SJCRH30 (cell line): Measurements from ENCODE around the gene WASF2. TPM values are rescaled to one million over a fixed set of nuclear protein-coding genes. Genes with fewer than 3 reads are reported as not detected.
"Not testable (repeated sequence)": the region's sequence is repeated elsewhere in the genome, so short reads cannot be mapped to it uniquely, and the experiment has no call there.

Experiments used
- DNase-seq, 2 experiments: peaks; one replicate each; pipeline ENCODE4 v3.0.0-alpha.2; 2015 to 2020
- H3K27ac ChIP-seq: fragments of 250-450 bp; sonication (Bioruptor Pico); 2 replicates; pipeline ENCODE4 v1.5.1; 2020; ENCODE audit warnings: mild to moderate bottlenecking, moderate library complexity
- H3K27me3 ChIP-seq: fragments of 250-450 bp; sonication (Bioruptor Pico); 2 replicates; pipeline ENCODE4 v1.5.1; 2020; ENCODE audit warnings: mild to moderate bottlenecking, moderate library complexity
- H3K36me3 ChIP-seq: fragments of 250-450 bp; sonication (Bioruptor Pico); 2 replicates; pipeline ENCODE4 v1.5.1; 2020; ENCODE audit warnings: mild to moderate bottlenecking, moderate library complexity
- H3K4me1 ChIP-seq: fragments of 250-450 bp; sonication (Bioruptor Pico); 2 replicates; pipeline ENCODE4 v1.5.1; 2020; ENCODE audit warnings: mild to moderate bottlenecking, moderate library complexity
- H3K4me3 ChIP-seq: fragments of 250-450 bp; sonication (Bioruptor Pico); 2 replicates; pipeline ENCODE4 v1.5.1; 2020; ENCODE audit warnings: mild to moderate bottlenecking, moderate library complexity
- H3K9me3 ChIP-seq: fragments of 250-450 bp; sonication (Bioruptor Pico); replicated peaks from 2 replicates; pipeline ENCODE4 v1.5.1; 2020; ENCODE audit warnings: mild to moderate bottlenecking, moderate library complexity
- total RNA-seq: library from RNA; depleted of rRNA; stranded (reverse); fragments of >200 nt; shearing (Covaris generic); gene quantifications from 2 replicates; pipeline ENCODE4 v1.2.3, GENCODE V29; 2014

The WASF2 gene
- total RNA-seq, 1 experiment from 2014 or later: 43.6 TPM

DNA sequence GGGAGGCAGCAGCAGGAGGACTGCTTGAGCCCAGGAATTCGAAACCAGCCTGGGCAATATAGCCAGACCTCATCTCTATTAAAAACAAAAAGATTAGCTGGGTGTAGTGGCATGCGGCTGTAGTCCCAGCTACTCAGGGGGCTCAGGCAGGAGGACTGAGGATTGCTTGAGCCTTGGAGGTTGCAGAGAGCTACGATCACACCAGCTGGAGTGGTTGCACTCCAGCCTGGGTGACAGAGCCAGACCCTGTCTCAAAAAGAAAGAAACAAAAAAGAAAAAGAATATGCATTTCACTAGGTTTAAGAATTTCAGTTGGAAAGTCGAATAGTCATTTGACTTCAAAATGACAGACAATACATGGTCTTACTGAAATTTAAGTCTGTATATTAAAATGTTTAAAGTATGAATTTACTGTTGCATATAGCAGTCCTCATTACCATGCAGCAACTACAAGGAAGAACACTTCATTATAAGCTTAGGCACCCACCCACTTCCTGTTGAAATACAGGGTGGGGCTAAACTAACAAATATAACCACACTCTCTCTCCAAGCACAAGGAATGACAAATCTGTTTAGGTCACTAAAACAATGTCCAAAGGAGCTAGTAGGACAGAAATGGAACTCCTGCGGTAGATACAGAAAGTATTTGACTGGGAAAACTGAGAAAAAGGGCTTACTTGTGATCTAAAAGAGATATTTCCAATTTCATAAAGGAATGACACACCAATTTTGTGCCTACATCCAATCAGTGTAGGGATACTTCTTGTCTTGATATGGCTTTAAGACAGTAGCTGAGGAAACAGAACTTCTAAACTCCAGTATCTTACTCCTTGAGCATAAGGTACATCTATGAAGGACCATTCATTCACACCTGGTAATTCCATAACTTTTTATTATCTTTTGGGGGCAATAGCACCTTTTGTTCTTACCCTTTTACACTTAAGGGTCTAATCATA, 53.5 kb downstream of the WASF2 start:
- Histone ChIP-seq H3K27ac (peak overlapping the region; percentile 82), H3K4me3 (no peak overlapping the region), H3K9me3 (no peaks in the 10 kb centered on the region), H3K36me3 (peaks cover 3% of the 10 kb centered on the region; the same call in 1 of the 2 replicates), H3K4me1 (peaks cover 64% of the 10 kb centered on the region), H3K27me3 (no peaks in the 10 kb centered on the region)
- peak in 1 of 2 experiments; percentile 50 for DNase-seq

DNA sequence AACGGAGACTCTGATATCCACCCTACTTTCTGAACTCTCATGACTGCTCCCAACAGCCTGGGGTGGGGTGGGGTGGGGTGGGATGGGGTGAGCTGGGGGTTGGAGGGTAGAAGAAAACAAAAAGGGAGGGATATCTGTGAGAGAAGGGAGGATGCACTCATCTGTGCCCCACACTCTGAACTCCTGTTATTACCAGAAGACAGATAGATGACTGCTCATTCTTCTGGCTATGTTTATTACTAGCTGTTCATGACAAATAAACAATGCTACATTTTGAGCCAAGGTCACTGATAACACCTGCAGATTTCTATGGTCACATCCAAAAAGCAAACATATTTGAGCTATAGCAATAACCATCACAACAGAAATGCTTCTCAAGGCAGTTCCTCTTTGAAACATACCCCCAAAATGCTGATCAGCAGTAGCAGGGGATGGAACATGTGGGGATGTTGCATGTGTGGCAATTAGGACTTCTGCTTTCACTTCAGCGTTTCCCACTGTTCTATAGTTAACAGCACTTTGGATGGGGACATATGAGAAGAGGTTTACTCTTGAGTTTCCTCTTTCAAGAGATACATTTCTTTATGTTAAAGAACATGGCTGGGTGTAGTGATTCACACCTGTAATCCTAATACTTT, 54.3 kb downstream of the WASF2 start:
- no peaks in the 10 kb centered on the region for H3K9me3 ChIP-seq
- H3K27me3 ChIP-seq: no peaks in the 10 kb centered on the region
- H3K36me3 ChIP-seq: no peaks in the 10 kb centered on the region; the same call in 1 of the 2 replicates
- peaks cover 72% of the 10 kb centered on the region for H3K4me1 ChIP-seq
- peak overlapping the region; percentile 82; the same call in 1 of the 2 replicates for H3K27ac ChIP-seq
- DNase-seq: no peak
- H3K4me3 ChIP-seq: no peak overlapping the region

DNA sequence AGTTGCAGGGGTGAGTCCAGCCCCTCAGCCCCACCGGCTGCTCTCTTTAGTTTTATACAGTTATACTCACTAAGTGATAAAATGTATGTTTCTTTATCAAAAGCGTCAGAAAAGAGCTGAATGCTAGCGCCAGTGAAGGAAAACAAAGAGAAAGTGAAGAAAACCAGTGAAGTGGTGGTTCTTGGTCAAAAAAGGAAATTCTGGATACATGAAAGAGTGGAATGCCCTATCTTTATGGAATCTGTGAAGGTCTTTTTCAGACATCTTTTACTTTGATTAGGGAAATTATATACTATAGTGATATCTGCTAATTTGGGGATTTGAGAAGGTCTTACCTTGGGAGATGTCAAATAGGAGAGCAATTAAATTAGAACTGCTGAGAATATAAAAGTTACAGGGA, 56.3 kb downstream of the WASF2 start:
- H3K9me3 ChIP-seq: no peaks in the 10 kb centered on the region
- H3K4me3 ChIP-seq: no peak overlapping the region
- H3K27me3 ChIP-seq: no peaks in the 10 kb centered on the region
- 0 out of 2 replicates have a peak, but pooled peaks cover 3% of the 10 kb centered on the region for H3K36me3 ChIP-seq
- DNase-seq: no peak
- peaks cover 76% of the 10 kb centered on the region for H3K4me1 ChIP-seq
- no peak overlapping the region for H3K27ac ChIP-seq

DNA sequence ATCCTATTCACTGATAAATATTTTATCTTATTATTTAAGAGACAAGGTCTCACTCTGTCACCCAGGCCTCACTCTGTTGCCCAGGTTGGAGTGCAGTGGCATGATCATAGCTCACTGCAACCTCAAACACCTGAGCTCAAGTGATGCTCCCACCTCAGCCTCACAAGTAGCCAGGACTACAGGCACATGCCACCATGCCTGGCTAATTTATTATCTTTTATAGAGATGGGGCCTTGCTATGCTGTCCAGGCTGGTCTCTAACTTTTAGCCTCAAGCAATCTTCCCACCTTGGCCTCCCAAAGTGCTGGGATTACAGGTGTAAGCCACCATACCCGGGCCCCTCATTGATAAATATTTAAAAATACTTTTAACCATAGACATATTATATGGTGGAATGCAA, 57.2 kb downstream of the WASF2 start:
- H3K27ac ChIP-seq, H3K9me3 ChIP-seq, H3K27me3 ChIP-seq, H3K4me3 ChIP-seq, H3K36me3 ChIP-seq, DNase-seq: not testable (repeated sequence)
- peaks cover 73% of the 10 kb centered on the region for H3K4me1 ChIP-seq

DNA sequence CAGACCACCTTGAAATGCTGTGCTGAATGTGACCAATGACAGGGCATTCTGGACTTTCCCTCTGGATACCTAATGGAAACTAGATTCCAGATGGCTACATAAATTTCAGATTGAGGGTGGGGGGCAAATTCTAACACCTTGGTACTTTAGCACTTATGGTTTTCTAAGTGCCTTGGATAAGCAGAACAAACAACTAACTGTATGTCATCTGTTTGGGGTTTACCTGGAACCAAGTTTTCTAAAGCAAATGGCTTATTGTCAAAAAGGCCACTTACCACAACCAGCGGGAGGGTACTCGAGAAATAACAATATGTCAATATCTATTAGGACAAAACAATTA, 58.4 kb downstream of the WASF2 start:
- no peak overlapping the region for H3K4me3 ChIP-seq
- peak overlapping the region; percentile 94 for H3K27ac ChIP-seq
- H3K9me3 ChIP-seq: no peaks in the 10 kb centered on the region
- DNase-seq: no peak
- H3K4me1 ChIP-seq: peaks cover 73% of the 10 kb centered on the region
- no peaks in the 10 kb centered on the region for H3K27me3 ChIP-seq
- H3K36me3 ChIP-seq: peaks cover 13% of the 10 kb centered on the region

DNA sequence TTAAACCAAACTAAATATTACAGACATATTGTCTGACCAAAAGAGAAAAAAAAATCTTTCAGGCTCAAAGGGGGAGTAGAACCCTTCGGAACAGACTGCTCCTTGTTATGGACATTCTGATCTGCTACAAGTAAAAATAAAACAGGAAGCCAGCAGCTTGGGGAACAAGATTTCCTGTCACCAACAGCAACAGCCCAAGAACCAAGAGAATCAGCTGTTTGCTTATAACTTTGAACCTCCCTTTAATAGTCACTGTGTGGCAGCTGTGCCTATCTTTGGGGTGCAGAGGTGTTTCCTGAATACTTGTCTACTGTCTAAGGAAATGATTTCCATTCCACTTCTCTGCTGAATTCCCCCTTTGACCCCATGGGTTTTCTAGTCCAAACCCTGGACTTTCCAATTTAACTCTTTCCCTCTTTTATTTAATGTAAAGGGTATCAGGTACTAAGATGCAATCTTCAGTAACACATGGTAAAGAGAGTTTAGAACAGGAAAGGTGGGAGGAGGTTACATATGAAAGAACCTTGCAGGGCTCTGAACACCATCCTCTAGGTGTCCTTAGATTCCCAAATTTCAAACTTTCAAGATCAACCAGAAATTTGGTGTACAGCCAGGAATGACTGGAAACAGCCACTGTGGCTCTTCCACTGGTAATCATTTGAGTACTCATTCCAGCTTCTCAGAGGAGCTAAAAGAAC, 58.9 kb downstream of the WASF2 start:
- peaks cover 68% of the 10 kb centered on the region for H3K4me1 ChIP-seq
- peak overlapping the region; percentile 94 for H3K27ac ChIP-seq
- peak in 1 of 2 experiments; percentile 59 for DNase-seq
- H3K9me3 ChIP-seq: no peaks in the 10 kb centered on the region
- no peaks in the 10 kb centered on the region for H3K27me3 ChIP-seq
- no peak overlapping the region for H3K4me3 ChIP-seq
- peaks cover 16% of the 10 kb centered on the region for H3K36me3 ChIP-seq

DNA sequence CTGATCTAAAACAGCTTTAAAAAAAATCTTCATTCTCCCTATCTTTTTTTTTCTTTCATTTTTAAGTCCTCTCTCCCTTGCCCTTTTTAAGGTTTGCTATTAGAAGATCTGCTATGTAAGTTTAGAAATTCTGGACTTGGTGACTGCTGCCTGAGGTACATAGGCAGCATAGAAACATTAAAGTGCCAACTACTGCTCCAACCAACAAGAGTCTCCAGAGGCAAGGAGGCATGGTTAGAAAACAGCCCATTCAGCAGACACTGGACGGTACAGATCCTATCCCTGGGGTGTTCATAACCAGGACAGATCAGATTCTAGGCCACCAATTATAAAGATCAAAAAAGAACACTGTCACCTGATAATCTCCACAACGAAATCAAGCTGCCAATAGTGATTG, 60.9 kb downstream of the WASF2 start:
- 0 out of 2 replicates have a peak overlapping the region, but pooled peaks have one; percentile 1 for H3K4me3 ChIP-seq
- peak overlapping the region; percentile 94 for H3K27ac ChIP-seq
- H3K4me1 ChIP-seq: peaks cover 57% of the 10 kb centered on the region
- peak in 1 of 2 experiments; percentile 54 for DNase-seq
- no peaks in the 10 kb centered on the region for H3K9me3 ChIP-seq
- peaks cover 28% of the 10 kb centered on the region for H3K36me3 ChIP-seq
- H3K27me3 ChIP-seq: no peaks in the 10 kb centered on the region

DNA sequence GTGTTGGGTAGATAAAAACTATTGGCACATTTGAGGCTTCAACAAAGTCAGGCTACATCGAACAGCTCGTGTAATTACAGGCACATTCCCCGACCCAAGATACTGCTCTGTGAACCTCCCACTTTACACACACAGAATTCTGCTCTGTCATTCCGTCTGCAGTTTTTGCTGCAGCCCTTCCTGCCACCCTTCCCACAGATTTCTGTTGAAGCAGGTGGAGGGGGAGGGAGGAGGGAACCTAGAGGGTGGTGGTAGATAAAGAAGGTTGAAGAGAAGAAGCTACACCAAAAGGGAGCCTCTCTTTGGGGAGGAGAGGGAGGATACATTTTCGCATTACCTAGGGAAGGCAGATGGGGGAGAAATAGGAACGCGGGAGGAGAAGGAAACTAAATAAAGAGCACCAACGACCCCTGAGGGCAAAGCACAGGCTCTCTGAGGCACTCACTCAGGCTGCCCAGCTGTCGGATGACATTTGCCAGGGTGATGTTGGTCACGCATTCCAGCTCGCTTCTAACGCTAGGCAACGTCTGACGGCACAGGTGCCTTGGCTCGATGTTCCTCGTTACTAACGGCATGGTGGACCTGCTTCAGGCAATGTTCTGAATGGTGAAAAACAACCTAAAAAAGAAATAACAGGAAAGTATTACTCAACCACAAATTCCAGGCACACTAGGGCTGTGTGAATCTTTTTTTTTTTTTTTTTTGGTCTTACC, 61.5 kb downstream of the WASF2 start:
- DNase-seq: peak; percentile 95 to 97
- H3K36me3 ChIP-seq: peaks cover 30% of the 10 kb centered on the region
- H3K9me3 ChIP-seq: no peaks in the 10 kb centered on the region
- peak overlapping the region; percentile 94 for H3K27ac ChIP-seq
- H3K4me1 ChIP-seq: peaks cover 54% of the 10 kb centered on the region
- H3K4me3 ChIP-seq: peak overlapping the region; percentile 1; the same call in 1 of the 2 replicates
- no peaks in the 10 kb centered on the region for H3K27me3 ChIP-seq

DNA sequence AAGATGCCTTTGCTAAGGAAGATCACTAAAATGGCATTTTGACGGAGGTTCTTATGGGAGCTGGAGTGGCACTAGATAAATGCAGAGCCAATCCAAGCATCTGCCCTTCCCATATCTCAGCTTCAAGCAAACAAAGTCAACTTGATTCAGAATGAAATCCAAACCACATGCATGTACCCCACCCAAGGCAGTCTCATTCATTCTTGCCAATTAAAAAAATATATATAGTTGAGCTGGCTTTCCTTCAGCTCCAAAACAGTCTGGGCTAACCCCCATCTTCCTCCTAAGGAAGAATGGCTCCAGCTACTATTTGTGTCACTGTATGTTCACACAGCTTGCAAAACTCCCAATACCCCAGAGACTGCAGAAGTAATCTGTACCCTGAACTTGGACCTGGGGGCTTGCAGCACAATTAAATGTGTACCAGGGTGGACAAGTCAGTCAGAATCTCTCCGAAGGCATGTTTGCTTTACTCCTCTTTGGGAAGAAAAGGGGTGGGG, 62.1 kb downstream of the WASF2 start:
- Histone ChIP-seq H3K27ac (peak overlapping the region; percentile 94), H3K9me3 (no peaks in the 10 kb centered on the region), H3K4me1 (peaks cover 50% of the 10 kb centered on the region), H3K27me3 (no peaks in the 10 kb centered on the region), H3K4me3 (peak overlapping the region; percentile 1; the same call in 1 of the 2 replicates), H3K36me3 (peaks cover 34% of the 10 kb centered on the region)
- DNase-seq: no peak

DNA sequence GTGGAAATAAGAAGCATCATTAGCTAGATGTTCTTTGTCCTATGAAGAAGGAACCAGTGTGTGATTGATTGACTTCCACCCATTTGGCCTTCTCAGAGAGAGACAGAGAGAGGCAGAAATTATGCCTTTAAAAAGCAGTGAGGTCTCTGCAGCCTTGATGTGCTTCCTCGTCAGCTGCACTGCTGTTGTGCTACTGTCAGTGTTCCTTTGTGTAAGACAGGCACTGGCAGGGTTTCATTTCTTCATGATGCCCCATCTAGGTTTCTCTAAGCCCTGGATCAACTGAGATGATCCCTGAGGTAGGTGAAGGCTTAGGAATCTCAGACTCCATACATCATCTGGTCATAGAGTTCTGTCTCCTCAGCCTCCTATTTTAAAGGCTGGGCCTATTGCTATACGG, 62.6 kb downstream of the WASF2 start:
- Histone ChIP-seq H3K4me1 (peaks cover 50% of the 10 kb centered on the region), H3K27ac (peak overlapping the region; percentile 94)

DNA sequence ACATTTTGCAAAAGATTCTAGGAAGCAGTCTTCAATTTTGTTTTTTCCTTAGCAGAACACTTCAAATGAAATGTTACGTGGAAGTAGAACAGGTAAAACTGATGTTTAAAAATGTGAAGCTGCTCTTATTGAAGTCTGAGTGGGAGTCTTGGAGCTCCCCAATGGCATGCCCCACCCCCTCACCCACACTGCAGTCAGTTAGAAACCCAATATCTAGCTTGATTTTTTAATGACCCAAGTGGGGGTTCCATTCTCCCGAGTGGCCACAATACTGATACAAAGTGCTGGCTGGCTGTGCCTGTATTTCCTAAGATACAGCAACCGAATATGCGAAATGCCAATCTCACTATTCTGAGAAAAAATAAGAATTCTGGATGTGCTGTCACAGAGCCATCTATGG, 66.3 kb downstream of the WASF2 start:
- Histone ChIP-seq H3K27ac (no peak overlapping the region), H3K9me3 (no peaks in the 10 kb centered on the region; the same call in 1 of the 2 replicates), H3K4me3 (no peak overlapping the region), H3K27me3 (no peaks in the 10 kb centered on the region), H3K36me3 (peaks cover 33% of the 10 kb centered on the region), H3K4me1 (peaks cover 29% of the 10 kb centered on the region)
- no peak for DNase-seq

More for the DNA sequence above, 62.6 kb downstream of the WASF2 start:
- Histone ChIP-seq H3K9me3 (no peaks in the 10 kb centered on the region), H3K36me3 (peaks cover 36% of the 10 kb centered on the region), H3K27me3 (no peaks in the 10 kb centered on the region), H3K4me3 (no peak overlapping the region)
- DNase-seq: no peak

DNA sequence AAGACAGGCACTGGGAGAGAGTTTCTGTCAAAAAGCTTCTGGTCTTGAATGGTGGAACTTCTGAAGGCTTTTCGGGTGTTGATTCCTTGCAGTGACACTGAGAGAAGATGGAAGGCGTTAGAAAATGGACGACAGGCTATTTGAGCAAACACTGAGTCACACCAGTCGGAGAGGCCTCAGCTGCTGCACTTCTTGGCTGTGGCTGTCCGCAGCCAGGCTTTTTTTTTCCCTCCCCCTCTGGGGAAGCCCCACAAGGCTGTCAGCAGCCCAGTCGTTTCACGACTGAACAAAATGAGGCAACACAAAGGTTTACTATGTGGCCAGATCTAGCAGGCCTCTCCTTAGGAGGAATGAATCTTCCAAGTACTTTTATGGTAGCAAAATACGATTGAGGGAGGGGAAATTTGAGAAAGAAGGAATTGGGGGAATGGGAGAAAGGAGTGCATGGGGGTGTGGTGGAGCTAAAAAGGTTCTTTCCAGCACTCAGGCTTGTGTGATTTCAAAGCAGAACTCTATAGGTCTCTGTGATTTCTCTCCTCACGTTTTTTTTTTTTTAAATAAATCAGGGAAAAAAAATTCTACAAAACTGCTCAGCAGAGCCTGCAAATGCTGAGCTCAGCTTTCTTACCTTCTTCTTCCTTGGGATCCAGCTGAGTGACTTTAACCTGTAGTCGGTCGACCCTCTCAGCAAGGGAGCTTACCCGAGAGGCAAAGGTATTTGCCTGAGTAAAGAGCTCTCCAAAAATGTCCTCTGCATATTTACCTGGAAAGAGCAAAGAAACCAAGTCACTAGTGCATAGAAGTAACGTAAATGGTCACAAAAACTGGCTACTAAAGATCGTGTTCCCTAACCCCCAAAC, 71.4 kb downstream of the WASF2 start:
- peaks cover 50% of the 10 kb centered on the region for H3K36me3 ChIP-seq

DNA sequence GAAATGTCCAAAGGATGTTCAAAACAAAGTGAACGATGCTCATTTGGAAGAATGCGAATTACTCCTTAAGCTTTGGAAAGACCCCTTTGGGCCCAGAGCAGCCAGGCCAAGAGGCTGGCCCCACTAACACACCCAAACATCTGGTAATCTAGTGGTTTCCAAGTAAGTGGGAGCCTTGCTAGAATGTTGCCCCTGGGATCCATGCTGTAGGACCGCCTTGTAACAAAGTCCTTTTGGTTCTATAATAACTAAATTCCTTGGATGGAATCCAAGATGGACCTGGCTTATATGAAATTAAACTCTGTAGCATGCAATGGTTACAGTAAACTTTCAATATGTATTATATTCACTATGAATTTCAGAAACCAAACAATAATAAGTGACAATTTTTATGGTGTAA, 72.3 kb downstream of the WASF2 start:
- Histone ChIP-seq H3K36me3 (peaks cover 52% of the 10 kb centered on the region), H3K4me1 (peaks cover 34% of the 10 kb centered on the region), H3K27me3 (no peaks in the 10 kb centered on the region), H3K27ac (peak overlapping the region; percentile 75), H3K9me3 (no peaks in the 10 kb centered on the region; the same call in 1 of the 2 replicates), H3K4me3 (no peak overlapping the region)
- DNase-seq: no peak

More for the DNA sequence above, 71.4 kb downstream of the WASF2 start:
- Histone ChIP-seq H3K4me3 (no peak overlapping the region), H3K27me3 (no peaks in the 10 kb centered on the region), H3K27ac (peak overlapping the region; percentile 75), H3K9me3 (no peaks in the 10 kb centered on the region; the same call in 1 of the 2 replicates), H3K4me1 (peaks cover 34% of the 10 kb centered on the region)
- peak; percentile 88 to 93 for DNase-seq
